Fibroblast of lung (primary cell): Measurements from ENCODE around the gene GSDMA.

Experiments used
- EZH2 ChIP-seq: IDR thresholded peaks from 2 replicates; pipeline ENCODE4 v1.5.1; 2012; ENCODE audit warnings: low read length, control low read depth, mild to moderate bottlenecking; ENCODE audit errors: missing control alignments
- TF ChIP-seq, protein P1 (sequence below), 2 donors: IDR thresholded peaks in 1 of 2; conservative IDR thresholded peaks in 1 of 2; 1 replicate in 1 of 2; 2 replicates in 1 of 2; pipeline ENCODE4 v1.5.1; 2011 to 2012; ENCODE audit warnings: low read length in 2 of 2, control low read depth in 1 of 2, inconsistent platforms in 1 of 2, low read depth in 1 of 2, mild to moderate bottlenecking in 1 of 2

- TF ChIP-seq, protein P1, sequence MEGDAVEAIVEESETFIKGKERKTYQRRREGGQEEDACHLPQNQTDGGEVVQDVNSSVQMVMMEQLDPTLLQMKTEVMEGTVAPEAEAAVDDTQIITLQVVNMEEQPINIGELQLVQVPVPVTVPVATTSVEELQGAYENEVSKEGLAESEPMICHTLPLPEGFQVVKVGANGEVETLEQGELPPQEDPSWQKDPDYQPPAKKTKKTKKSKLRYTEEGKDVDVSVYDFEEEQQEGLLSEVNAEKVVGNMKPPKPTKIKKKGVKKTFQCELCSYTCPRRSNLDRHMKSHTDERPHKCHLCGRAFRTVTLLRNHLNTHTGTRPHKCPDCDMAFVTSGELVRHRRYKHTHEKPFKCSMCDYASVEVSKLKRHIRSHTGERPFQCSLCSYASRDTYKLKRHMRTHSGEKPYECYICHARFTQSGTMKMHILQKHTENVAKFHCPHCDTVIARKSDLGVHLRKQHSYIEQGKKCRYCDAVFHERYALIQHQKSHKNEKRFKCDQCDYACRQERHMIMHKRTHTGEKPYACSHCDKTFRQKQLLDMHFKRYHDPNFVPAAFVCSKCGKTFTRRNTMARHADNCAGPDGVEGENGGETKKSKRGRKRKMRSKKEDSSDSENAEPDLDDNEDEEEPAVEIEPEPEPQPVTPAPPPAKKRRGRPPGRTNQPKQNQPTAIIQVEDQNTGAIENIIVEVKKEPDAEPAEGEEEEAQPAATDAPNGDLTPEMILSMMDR (conservative IDR thresholded peaks at IDR 0.05 in 1 of 2, IDR thresholded peaks at IDR 0.05 in 1 of 2; ENCODE audit: low read depth in 1 of 2, low read length in 2 of 2): no peak
- no peak for TF ChIP-seq EZH2
These were observed 43.6 kb upstream of the GSDMA start for GRCh38 chr17:39919087-39919683.
